ENCODE measurements around the gene DDO. TPM values are rescaled to one million over a fixed set of nuclear protein-coding genes. Genes with fewer than 3 reads are reported as not detected.

Gene DDO
- total and polyA plus RNA-seq, 2 of the 4 experiments (the other 2 are of a cell fraction), result 0.15 to 0.18 TPM

DNA sequence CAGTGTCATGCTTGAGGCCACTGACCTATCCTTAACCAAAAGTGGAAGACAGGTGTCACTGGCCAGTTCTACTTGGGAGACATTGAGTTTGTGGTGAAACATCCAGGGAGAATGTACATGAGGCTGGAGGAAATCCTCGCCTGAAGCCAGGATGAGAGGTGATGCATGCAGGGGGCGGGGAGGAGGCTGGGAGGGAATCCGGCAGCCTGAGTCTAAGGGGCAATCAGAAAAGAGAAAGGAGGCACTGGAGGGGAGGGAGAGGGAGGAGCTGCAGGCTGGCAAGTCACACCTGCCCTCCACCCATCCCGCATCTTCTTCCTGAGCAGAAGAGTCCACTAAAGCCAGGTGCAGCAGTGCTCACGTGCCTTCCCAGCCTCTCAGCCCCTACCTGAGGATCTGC, 14.9 kb upstream of the DDO start:
- H2AK9ac ChIP-seq (replicated peaks; ENCODE audit: low read depth, low read length, poor library complexity), result no peak overlapping the region
- DNase-seq (no peak), ATAC-seq (ENCODE audit: low read depth) (no peak)
- no peaks in the 10 kb centered on the region for H4K20me1 ChIP-seq (ENCODE audit: insufficient read depth, low read length)
- no peak overlapping the region for H2BK15ac ChIP-seq (ENCODE audit: low read depth, low read length)
- no TSS peak for BruUV-seq (replicated peaks)
- H2BK5ac ChIP-seq (ENCODE audit: low read depth, low read length, poor library complexity, severe bottlenecking), result no peak overlapping the region
- H3K4ac ChIP-seq (ENCODE audit: low read depth, low read length), result no peak overlapping the region
- H3K9me3 ChIP-seq (ENCODE audit: control insufficient read depth, insufficient read depth, low read length), result no peaks in the 10 kb centered on the region
- TF ChIP-seq MXI1 (IDR thresholded peaks at IDR 0.05; ENCODE audit: borderline replicate concordance, low read depth, low read length), result no peak
- TF ChIP-seq, protein P1, sequence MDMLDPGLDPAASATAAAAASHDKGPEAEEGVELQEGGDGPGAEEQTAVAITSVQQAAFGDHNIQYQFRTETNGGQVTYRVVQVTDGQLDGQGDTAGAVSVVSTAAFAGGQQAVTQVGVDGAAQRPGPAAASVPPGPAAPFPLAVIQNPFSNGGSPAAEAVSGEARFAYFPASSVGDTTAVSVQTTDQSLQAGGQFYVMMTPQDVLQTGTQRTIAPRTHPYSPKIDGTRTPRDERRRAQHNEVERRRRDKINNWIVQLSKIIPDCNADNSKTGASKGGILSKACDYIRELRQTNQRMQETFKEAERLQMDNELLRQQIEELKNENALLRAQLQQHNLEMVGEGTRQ (IDR thresholded peaks at IDR 0.05; ENCODE audit: low read depth, low read length), result no peak
- TF ChIP-seq CHD1 (IDR thresholded peaks at IDR 0.05; ENCODE audit: low read depth, low read length), result no peak
- no peak for TF ChIP-seq POLR2A (IDR thresholded peaks at IDR 0.05; ENCODE audit: low read depth, low read length)
- H4K91ac ChIP-seq (ENCODE audit: insufficient read depth, low read depth, low read length), result no peak overlapping the region
- CTCF ChIA-PET, result no interaction called here
- no peaks in the 10 kb centered on the region for H3K4me1 ChIP-seq (ENCODE audit: control insufficient read depth, insufficient read depth, low read length)
- H3K27ac ChIP-seq (ENCODE audit: insufficient read depth, low read length), result no peak overlapping the region
- no peak overlapping the region for H3K23ac ChIP-seq (ENCODE audit: low read depth, low read length)
- peaks cover 22% of the 10 kb centered on the region for H3K27me3 ChIP-seq (ENCODE audit: control insufficient read depth, insufficient read depth, low read length)
- no peak overlapping the region for H3K18ac ChIP-seq (ENCODE audit: low read depth, low read length)
- H3K9ac ChIP-seq (ENCODE audit: low read depth, low read length), result no peak overlapping the region
- H3K36me3 ChIP-seq (ENCODE audit: control insufficient read depth, insufficient read depth, low read length), result no peaks in the 10 kb centered on the region
- H3K79me1 ChIP-seq (ENCODE audit: low read depth in 1 of 2, low read length in 2 of 2), result no peaks in the 10 kb centered on the region
- H3K4me2 ChIP-seq (ENCODE audit: low read depth, low read length), result no peak overlapping the region
- in situ Hi-C loops (cut with MboI; ENCODE audit: low sequenced_read_pairs), result no loop called here
- H3K14ac ChIP-seq (replicated peaks; ENCODE audit: low read depth, low read length), result no peak overlapping the region
- POLR2A ChIA-PET (ENCODE audit: unreplicated experiment), result no interaction called here
- H2BK120ac ChIP-seq (ENCODE audit: low read depth, low read length), result no peak overlapping the region
- dilution Hi-C loops (cut with HindIII; ENCODE audit: low sequenced_read_pairs, unreplicated experiment), result no loop called here
- H2AFZ ChIP-seq (replicated peaks; ENCODE audit: low read length, poor library complexity), result peak overlapping the region; percentile 51
- H2BK20ac ChIP-seq (ENCODE audit: low read depth, low read length), result no peak overlapping the region
- intact Hi-C loops (cut with micrococcal nuclease), result no loop called here
- WGBS, 2 experiments (ENCODE audit: extremely low coverage in 2 of 2, insufficient read length in 1 of 2), result 17% methylated on average over 1 of the region's 5 CpGs; no CpG with 5 or more reads in 1 of the 2 experiments
- no peak overlapping the region for H4K8ac ChIP-seq (ENCODE audit: low read depth in 2 of 2, low read length in 2 of 2)
- H3K9me1 ChIP-seq (ENCODE audit: insufficient read depth, low read length), result no peaks in the 10 kb centered on the region
- H4K5ac ChIP-seq (ENCODE audit: low read depth, low read length), result no peak overlapping the region
- H3K56ac ChIP-seq (ENCODE audit: extremely low read depth, insufficient read depth, low read length), result no peak overlapping the region
- no peak overlapping the region for H2AK5ac ChIP-seq (ENCODE audit: low read depth, low read length)
- H3K4me3 ChIP-seq (ENCODE audit: insufficient read depth, low read depth, low read length), result no peak overlapping the region
